KG1 (cell line): Measurements from ENCODE around the gene CAPN2.

Experiments used
- DNase-seq: peaks from one replicate; lab custom pipeline; 2025; lab: John Stamatoyannopoulos, UW

The CAPN2 gene

GRCh38 chr1:223761411-223761810 is 49.1 kb downstream of the CAPN2 start:
- no peak for DNase-seq

GRCh38 chr1:223763251-223763650 is 50.9 kb downstream of the CAPN2 start:
- DNase-seq = no peak

DNA sequence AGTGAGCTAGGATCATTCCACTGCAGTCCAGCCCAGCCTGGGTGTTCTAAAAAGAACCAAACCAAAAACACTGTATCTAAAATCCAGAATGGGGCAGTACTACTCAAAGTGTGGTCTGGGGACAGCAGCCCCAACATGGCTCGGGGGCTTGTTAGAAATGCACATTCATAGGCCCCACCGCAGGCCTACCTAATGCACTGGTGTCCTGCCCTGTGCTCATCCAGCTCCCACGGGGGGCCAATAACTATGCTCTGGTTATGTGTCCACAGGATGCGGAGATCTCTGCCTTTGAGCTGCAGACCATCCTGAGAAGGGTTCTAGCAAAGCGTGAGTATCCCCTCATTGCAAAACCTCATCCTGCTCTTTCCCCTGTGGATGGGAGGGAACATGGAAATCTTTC is 51.5 kb downstream of the CAPN2 start:
- no peak for DNase-seq

DNA sequence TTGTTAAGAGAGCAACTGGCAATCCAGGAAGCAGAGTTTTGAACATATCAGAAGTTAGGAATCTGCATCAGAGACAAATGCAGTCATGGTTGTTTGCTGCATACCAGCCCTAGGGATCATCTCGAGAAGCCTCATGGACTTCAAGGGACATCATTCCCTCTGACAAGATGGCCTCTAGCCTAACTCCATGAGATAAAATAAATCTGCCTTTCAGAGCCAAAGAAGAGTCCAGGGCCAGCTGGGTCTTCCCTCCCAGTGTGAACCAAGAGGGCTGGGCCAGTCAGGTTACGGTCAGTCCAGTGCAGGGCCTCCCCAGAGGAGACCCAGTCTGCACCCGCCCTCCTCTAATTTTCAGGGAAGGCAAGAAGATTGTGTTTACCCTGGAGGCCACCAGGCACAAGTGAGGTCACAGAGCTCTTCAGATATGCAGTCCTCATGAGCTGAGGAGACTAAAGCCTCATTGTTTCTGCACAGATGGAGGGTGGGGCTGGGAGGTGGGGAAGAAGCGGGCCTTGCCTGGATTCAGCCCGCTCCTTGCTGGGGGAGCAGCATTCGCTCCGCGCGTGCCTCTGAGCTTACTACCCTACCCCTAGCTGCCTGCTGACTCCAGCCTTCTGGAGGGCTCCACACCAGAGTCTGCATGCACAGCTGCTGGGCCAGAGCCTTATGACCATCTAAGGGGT is 52.8 kb downstream of the CAPN2 start:
- no peak for DNase-seq

DNA sequence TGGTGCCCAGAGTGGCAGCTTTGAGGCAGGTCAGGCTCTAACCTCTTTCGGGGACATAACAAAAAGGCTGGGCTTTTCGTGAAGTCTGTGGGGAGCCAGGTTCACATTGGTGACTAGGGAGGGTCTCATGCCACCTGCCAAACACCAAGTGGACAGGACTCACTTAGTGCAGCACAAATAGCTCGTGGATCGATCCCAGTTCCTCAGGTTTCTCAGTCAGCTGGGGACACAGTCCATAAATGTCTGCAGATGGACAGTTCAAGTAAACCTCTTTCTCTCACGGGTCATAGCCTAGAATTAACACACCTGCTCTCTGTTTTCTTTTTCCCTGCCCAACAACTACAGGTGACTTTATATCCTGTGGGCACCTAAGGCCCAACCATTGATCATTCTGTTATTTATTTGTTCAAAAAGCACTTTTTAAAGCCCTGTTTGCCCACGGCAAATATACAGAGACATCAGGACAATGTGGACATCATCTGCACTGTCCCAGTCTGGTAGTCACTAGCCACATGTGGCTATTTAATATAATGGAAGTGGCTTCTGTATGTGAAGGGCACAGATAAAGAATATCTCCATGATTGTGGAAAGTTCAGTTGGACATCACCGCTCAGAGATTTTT is 53.5 kb downstream of the CAPN2 start:
- no peak for DNase-seq

GRCh38 chr1:223770621-223771315 is 58.4 kb downstream of the CAPN2 start:
- no peak for DNase-seq

DNA sequence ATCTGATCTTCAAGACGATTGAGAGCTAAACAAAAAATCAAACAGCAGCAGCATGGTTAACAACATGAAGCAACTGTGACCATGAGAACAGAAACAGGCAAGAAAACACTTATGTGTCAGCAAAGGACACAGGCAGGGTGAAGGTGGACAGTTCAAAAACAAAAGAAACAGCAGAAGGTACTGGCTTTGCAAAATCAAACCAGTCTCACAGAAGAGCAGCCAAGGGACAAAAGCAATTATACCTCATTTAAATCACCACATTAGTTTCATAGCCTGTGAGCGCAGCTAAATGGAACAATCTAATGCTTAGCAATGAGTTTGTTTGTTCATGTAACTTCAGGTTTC is 59.1 kb downstream of the CAPN2 start:
- no peak for DNase-seq

DNA sequence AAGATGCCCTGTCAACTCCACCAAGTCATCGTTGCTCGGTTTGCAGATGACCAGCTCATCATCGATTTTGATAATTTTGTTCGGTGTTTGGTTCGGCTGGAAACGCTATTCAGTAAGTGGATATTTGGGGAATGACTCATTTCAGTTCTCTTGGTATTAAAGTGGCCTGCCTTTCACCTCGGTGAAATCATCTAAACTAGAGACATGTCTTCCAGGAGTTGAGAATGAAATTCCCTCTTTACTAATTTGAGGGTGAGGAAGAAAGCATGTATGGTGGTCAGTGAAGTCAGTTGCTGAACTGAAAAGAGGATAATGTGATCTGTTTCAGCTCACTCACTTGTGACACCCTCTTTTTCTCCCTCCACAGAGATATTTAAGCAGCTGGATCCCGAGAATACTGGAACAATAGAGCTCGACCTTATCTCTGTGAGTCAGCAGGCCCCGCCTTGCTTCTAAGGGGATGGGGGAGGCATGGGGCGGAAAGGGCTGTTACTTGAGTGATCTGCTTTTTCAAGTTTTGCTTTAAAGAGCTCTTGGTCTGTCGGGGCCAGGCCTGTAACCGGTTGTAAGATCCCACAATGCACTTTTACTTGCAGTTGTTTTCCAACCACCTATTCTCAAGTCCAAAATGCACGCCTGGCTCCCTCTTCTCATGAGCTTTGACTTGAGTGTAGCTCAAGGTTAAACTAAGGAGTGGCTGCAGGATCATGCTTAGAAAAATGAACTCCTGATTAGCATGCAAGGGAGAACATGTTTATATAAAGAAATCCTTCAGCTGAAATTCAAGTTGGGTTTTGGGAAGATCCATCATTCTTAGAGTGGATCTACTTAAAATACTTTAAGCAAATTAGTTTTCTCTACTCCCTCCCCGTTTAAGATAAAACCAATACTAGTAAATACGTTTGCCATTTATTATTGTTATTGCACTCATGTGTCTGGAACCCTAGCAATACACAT is 59.8 kb downstream of the CAPN2 start:
- DNase-seq = no peak

- DNase-seq = no peak
Measured at GRCh38 chr1:223772771-223773160, 60.4 kb downstream of the CAPN2 start.

- no peak for DNase-seq
Measured at GRCh38 chr1:223774134-223774814, 61.9 kb downstream of the CAPN2 start.

DNA sequence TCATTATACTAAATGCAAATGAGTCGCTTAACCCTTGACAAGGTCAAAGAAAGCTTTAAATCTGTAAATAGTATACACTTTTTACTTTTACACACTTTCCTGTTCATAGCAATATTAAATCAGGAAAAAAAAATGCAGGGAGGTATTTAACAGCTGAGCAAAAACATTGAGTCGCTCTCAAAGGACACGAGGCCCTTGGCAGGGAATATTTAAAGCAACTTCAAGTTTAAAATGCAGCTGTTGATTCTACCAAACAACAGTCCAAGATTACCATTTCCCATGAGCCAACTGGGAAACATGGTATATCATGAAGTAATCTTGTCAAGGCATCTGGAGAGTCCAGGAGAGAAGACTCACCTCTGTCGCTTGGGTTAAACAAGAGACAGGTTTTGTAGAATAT is 62.7 kb downstream of the CAPN2 start:
- DNase-seq = no peak

DNA sequence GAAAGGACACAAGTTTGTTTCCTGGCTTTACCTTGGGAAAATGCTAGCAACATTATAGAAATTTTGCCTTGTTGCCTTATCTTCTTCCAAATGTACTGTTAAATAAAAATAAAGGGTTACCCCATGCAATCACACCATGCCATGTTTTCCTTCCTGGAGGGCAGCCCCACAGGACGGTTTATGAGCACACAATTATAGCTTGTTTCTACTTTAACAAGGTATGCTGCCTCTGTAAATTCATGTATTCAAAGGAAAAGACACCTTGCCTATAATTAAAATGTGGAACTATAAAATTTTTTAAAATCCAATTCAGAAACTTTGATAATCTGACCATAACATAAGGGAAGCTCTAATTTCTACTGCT is 63.4 kb downstream of the CAPN2 start:
- DNase-seq = no peak

DNA sequence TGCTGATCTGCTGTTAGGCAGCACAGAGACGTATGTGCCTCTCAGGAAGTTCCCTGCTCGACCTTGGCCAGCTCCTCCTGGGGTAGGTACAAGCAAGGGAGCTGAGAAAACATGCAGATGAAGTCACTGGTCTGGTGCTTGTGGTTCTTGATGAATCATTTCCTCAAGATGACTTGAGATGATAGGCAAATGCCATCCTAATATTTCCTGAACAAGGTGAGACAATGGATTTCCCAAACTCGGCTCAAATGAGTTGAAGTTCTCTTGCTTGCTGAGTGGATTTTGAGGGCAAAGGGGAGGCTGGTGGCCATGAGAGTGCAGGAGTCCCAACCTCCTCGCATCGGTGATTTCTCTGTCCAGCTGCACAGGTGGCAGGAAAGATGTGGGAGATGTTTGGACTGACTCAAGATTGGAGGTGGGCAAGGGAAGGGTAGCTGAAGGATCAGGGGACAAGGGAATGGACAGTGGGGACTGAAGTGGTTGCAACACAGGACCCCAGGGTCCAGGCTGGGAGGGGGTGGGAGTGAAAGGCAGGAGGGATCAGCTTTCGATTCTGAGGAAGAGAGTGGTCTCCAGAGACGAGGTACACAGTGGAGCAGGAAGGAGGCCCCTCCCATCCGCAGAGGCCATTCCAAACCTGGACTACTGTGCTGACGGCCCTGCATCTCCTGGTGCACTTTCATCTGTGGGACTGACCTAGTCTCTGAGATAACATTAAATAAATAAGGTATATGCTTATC is 63.9 kb downstream of the CAPN2 start:
- DNase-seq = no peak

- no peak for DNase-seq
Measured at GRCh38 chr1:223776826-223777454, 64.6 kb downstream of the CAPN2 start.

DNA sequence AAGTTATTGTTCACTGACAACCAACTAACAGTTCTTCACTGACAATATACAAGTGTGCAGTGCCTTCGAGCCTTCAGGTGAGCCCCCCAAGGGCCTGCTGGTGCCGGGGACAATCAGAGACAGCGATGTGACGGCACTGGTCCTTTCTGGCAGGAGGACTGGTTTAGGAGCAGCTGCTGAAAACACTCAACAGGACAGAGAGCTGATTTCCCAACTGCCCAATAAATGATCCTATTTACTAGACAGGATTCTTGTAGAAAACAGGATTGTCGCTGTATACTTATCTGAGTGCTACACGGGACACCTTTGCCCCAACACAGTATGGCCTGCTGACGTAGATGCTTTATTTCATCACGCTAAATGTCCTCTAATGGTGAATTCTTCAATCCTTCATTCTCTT is 68.0 kb downstream of the CAPN2 start:
- no peak for DNase-seq

DNA sequence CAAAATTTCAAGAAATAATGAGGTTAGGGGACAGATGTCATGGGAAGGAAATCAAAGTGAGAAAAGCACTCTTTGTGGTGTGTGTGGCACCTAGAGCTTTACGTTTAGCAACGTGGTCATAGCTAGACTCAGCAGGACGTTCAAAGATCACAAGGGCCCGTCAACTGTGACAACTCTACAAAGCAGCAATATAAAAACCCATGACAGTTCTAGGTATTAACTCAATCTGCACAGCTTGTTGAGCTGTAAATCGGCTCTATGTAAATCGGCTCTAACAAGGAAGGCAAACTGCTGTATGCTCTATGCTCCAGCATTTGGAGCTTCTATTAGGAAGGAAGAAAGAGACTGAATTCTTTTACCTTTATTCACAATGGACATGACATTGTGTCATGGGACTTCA is 68.6 kb downstream of the CAPN2 start:
- no peak for DNase-seq

DNA sequence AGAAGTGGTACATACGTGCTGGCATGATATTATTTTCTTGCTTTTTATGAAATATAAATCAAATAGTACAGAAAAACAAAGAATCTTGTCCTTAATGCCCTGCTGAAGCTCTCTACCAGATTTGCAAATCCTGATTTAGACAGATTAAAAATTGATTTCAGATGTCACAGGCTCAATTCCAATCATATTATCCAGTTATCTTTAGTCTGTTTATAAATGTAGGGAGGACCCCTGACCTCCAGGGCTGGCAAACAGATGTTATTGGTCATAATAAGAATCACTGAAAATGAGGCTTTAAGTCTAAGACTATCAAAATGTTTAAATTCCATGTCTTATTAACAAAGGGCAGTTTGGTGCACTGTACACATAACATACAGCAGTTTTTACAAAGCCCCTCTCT is 71.3 kb downstream of the CAPN2 start:
- no peak for DNase-seq

- DNase-seq = no peak
Measured at GRCh38 chr1:223784541-223784940, 72.2 kb downstream of the CAPN2 start.

DNA sequence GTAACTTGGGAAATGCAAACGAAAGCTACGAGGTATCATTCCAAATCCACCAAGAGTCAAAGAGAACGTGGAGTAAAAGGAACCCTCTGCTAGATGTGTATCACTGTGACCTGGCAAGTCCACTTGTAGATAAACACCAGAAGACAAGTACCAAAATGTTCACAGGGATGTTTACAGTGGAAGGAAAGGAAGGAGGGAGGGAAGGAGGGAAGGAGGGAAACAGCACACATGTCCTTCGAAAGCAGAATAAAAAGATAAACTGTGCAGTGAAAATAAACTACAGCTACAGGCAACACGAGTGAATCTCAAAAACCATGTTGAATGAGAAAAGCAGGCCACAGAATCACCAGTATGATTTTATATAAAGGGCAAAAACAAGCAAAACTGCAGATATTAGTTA is 73.5 kb downstream of the CAPN2 start:
- no peak for DNase-seq

GRCh38 chr1:223788746-223789415 is 76.5 kb downstream of the CAPN2 start:
- no peak for DNase-seq
